GM21576 (cell line): ENCODE measurements around the gene MLN.

Experiments used
- ATAC-seq: cut with Tn5 transposase; IDR thresholded peaks from one replicate; pipeline ENCODE4 v1.9.1; 2021; ENCODE audit warnings: mild to moderate bottlenecking, moderate library complexity; ENCODE audit not compliant: unreplicated experiment

MLN gene

DNA sequence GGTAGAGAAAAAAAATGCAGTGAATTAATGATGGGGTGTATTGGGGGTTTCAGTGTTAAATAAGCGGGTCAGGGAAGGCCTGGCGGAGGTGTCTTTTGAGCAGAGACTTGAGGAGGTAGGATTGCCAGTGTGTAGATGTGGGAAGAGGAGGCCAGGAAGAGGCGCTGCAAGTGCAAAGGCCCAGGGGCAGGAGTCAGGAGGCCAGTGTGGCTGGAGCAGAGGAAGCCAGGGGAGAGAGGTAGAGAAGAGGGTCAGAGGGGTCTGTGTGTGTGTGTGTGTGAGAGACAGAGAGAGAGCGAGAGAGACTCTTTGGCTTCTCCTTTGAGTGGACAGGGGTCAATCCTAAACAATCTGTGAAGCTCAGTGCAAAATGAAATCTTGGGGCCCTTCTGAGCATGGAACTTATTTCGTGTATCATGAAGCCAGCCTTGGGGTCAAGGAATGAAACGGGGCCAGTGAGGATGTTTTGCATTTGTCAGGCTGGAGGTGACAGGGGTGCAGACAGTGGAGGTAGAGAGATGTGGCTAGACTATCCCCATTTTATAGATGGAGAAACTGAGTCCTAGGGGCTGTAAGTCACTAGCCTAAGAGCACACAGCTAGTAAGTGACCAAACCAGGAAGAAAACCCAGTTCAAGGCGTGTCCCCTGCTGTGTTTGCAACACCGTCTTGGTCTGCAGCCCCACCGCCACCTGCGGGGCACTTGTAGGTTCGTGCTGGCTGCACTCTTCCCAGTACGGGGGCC lies 47.4 kb downstream of the MLN start:
- no peak for ATAC-seq

DNA sequence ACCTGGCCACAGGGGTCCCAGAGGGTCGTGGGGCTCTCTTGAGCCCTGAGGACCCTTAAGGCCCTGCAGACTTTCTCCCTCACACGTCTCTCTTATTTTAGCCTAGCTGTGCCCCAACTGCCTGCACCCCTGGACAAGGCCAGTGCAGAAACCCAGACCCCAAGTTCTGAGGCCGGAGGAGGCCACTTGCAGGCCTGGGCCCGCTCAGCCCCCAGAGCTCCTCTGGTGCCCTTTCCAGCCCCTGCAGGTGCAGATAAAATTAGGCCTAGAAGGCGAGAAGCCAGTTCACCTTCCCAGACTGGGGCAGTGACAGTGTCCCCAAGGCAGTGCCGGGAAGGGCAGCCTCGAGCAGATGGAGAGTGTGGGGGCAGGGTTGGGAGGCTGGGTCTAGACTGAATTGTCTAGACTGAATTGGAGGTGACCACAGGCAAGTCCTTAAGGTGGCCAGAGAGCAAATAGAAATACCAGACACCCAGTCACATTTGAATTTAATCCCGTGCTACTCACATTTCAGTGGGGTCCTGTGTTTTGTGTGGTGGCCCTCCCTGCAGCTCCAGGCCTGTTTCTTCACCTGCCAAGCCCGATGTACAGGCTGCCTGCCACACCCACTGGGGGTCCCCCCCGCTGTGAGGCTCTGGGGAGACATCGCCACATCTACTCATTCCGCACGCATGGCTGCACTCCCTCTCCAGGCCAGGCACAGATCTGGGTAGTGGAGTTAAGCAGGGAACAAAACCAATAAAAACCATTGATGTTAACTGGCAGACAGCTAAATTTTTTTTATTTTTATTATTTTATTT lies 48.5 kb downstream of the MLN start:
- no peak for ATAC-seq

DNA sequence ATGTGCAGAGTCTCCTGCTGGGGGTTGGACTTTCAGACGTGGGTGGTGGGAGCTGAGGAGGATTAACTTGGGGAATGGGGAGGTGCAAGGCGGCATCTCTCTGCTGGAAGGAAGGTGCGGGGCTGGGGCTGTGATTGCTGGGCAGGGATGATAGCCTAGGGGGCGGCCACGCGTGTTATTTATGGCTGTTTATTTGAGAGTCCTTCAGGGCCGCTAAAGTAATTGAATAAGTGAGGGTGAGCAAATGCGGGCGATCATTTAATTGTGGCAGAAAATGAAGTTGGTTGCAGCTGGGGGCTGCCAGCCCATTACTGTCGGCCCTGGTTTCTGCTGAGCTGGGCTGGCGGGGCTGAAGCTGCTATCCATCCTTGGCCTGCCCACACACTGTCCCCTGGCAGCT lies 49.6 kb downstream of the MLN start:
- no peak for ATAC-seq

DNA sequence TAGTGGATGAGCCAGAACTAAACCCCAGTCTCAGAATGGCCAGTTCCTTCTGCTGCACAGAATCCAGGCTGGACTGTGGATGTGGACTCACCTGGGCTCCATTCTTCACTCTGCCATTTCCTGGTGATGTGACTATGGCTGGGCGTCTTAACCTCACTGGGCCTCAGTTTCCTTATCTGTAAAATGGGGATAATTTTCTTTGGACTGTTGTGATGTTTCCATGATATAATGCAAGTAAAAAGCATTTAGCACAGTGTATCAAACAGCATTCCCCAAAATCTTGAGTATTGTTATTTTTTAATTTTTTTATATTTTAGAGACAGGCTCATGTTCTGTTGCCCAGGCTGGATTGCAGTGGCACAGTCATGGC lies 51.2 kb downstream of the MLN start:
- ATAC-seq: no peak

DNA sequence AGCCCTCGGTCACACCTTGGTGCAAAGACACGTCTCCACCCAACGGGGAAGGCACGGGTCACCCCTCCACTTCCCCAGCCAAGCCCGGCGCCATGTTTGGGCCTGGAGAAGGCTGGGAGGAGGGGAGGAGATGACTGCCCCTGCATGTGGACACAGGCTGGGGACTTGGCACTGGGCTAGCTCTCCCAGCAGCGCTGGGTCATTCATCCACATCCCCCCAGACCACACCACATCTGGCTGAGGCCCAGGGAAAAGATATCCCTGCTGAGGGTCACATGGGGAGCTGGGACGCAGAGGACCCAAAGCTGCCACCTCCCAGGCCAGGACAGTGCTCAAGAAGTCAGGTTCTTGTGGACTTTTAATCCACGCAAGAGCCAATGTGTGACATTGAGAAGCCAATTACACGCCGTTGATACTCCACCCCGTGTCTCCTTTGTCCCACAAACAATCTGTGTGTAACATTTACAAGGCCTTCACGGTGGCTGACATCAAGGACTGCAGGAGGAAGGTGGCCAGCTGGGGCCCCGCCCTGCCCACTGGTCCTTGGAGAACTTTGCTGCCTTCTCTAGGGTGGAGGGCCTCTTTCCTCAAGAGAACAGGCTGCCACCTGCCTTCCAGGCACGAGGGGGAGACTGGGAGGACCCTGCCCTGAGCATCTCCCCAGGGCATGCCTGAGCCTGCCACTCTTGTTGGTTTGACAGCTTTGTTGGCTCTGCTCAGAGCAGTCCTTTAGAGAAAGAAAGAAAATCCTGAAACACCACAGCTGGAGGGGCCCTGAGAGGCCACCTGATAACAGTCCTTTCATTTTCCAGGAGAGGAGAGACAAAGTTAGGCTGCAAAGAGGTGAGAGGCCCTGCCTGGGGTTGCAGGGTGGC lies 51.8 kb downstream of the MLN start:
- ATAC-seq: no peak

DNA sequence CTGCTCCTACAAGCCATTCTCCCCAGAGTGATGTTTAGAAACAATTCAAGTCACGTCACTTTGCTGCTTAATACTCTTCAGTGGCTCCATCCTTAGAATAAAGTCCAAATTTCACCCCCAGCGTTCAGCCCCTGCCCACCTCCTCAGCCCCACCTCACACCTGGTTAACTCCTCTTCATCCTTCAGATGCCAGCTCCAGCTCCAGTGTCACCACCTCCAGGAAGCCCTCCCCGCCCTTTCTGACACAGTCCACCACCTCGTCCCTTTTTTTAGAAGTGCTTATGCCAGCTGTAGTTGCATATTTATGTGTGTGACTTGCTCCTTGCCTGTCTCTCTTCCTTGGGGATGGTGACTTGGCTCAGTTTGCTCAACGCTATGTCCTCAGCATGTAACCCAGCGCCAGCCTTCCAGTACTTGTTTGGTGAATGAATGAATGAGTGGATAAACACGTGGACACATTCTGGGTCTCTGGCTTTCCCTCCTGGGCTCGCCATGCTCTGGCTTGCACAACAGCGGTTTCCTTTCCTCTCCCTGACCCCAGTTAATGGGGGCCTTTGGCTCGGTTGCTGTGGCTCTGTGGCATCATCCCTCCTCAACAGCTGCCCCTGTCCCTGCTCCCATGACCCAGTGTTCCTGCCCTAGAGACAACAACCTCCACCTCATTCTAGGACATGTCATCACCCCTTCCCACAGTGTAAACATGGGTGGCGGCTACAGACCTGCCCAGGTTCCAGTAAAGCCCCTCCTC lies 53.4 kb downstream of the MLN start:
- ATAC-seq: no peak

DNA sequence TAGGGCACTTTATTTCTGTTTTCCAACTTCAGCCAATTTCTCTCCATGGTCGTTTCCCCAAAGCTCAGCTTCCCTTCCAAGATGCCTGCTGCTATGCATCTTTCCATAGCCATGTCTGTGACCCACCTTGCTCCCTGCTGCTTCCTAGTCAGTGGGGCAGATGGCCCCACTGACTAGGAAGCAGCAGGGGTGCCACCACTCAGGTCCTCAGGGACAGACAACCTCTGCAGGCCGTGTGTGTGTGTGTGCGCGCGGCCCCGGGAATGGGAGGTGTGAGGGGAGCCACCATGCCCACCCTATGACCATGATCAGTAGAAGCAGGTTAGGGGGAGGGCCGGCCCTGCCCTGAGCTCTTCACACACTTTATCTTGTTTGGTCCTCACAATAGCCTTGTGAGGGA lies 54.4 kb downstream of the MLN start:
- no peak for ATAC-seq

DNA sequence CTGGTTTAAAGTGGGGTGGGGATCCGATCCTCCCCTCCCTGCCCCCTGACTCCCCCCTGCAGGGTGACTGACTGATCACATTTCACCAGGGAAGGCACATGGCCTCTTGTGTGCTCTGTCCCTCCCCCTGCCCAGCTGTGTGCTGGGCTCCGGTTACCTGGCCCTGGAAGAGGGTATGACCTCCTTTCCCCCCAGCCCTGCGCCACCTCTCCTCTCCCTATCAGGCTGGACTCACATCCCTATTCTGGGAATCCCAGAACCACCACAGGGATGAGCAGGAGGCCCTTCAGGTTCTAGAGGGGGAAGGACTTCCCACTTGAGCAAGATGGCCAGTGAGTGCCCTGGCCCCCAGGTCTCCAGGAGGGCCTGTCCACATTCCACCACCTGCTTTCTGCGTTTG lies 55.0 kb downstream of the MLN start:
- no peak for ATAC-seq

DNA sequence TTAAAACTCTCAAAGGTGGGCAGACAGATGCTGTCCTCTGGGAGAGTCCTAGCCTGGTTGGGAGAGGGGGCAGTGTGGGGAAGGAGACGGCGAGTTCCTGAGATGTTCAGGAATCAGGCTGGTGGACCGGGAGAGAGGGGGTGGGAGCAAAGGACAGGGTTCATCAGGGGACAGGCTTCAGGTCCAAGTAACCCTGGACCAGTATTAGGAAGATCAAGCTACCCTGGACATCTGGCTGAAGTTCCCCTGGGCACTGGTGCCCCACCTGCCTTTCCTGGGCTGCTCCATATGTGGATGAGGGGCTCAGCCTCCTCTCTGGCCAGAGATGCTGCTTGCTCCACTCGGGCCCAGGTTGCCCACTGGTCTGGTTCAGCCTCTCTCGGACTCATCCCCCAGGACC lies 56.0 kb downstream of the MLN start:
- ATAC-seq: no peak

DNA sequence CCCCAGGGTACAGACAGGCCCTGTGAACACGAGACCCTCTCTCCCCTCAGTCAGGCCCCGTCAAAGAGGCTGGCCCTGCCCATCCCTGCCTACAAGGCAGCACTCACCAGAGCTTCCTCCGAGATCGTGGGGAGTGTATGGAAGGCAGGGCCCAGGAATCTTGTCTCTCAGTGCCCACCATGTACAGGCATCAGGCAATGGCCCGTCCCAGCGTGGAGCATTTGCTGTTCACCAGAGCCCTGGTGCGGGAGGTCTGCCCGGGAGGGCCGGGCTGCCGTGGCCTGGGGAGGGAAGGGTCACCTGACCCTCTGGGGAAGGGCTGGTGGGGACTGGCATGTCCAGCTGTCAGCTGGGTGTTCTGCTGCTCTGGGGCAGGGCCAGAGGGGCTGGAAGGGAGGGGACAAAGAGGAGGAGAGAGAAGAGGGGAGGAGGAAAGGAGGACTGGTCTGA lies 57.1 kb downstream of the MLN start, which contains the start of gene IP6K3:
TSS of gene IP6K3 (minus strand) at position 255 of the 450 bp plus-strand sequence. CDS start 11,429 bp downstream, outside the sequence.
- ATAC-seq: no peak

DNA sequence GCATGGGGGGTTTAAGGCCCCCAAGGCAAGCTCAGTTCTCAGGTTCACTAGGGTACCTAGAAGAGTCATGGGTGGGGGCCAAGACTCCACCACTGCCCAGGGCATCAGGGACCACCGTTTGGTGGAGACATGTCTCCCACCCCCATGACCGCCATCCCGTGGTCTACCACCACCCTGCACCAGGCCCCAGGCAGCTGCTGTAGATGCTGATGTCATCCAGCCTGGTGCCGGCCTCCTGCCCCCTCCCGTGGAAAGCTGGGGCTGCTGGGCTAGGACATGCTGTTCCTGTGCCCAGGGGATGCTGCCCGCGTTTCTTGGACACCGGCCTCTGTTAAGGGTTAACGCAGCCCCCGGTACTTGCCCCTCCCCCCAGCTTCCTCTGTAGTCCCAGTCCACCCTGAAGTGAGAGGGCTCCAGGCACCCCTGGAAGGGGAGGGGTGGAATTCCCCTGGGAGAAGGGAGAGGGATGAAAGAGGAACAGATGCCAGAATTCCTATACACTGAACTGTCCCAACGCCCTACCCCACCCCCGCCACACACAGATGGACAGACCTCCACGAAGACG lies 57.7 kb downstream of the MLN start:
- ATAC-seq: no peak

DNA sequence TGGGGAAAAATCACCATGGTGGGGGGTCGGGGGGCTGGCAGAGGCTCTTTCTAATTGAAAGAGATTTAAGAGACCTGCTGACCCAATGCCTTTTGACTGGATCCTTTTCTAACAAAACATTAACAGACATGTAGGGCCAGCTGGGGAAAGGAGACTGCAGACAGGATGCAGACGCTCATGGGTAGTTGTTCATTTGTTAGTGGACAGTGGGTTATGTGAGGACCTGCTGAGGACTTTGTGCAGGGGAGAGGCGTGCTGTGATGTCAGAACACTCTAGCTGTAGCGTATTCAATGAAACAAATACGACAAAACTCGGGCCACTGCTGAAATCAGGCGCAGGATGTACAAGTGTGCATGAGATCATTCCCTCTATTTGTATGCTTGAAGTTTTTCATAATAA lies 58.3 kb downstream of the MLN start:
- ATAC-seq: no peak

DNA sequence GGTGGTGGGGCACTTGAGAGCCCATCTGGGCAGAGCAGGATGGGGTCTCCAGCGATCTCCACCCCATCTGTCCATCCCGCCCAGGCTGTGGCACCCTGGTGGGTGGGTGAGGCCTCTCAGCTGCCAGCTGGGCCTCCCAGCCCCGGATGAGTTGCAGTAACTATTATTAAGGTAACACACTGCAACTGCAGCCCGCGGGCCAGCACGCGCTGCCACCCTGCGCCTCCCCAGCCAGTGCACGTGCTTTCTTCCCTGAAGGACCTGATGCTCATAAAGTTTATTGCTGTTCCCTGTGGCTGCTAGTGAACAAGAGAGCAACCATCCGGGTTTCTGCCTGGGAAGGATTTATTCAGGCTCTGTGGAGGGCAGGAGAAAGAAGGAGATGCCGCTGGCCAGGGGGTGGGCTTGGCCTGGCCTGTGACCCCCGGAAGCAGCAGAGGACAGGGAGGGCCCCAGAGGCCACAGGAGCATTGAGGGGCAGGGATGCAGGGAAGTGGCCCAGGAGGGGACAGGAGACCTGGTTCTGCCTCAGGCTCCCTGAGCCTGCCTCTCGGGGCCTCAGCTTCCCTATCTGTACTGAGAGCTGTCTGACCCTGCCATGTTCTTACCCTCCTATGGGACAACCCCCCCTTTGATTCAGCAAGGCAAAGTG lies 58.8 kb downstream of the MLN start:
- ATAC-seq: no peak
